ENCODE data around the gene ARMH1.
A peak's percentile ranks its signal among the peaks of the same experiment; 100 is the strongest.
"Not testable (repeated sequence)": the region's sequence is repeated elsewhere in the genome, so short reads cannot be mapped to it uniquely, and the experiment has no call there.

The ARMH1 gene

GRCh38 chr1:44659566-44659965 is 14.9 kb upstream of the ARMH1 start:
- no peaks in the 10 kb centered on the region for H3K9me3 ChIP-seq (ENCODE audit: control insufficient read depth, insufficient read depth, low read depth, low read length)
- H3K4me3 ChIP-seq (ENCODE audit: low read depth, low read length): no peak overlapping the region
- no peaks in the 10 kb centered on the region for H3K4me1 ChIP-seq (ENCODE audit: control insufficient read depth, insufficient read depth, low read length)
- no peaks in the 10 kb centered on the region for H3K27me3 ChIP-seq (ENCODE audit: control insufficient read depth, insufficient read depth, low read length)
- H3K9ac ChIP-seq (ENCODE audit: low read length): no peak overlapping the region
- H3K27ac ChIP-seq (ENCODE audit: low read depth, low read length): no peak overlapping the region
- H3K36me3 ChIP-seq (ENCODE audit: control insufficient read depth, insufficient read depth, low read length): no peaks in the 10 kb centered on the region; the same call in 1 of the 2 replicates

DNA sequence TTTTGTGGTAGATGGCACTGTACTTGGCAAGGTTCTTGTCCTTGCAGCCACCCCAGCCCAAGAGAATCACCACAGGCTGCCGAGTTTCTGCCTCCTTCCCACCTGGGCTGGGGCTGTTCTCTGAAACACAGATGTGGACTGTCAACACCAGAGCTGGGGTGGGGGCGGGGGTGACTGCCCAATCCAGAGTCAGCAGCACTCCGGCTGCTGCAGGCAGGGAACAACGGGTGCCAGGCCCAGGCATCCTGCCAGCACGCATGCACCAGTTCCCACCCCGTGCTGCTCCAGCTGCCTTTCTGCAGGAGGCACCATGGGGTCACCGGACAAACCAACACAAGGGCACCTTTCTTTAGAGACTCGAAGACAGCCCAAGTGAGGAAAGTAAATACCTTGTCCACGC is 14.3 kb upstream of the ARMH1 start:
- no peak overlapping the region for H3K27ac ChIP-seq (ENCODE audit: low read depth, low read length)
- no peak overlapping the region for H3K4me3 ChIP-seq (ENCODE audit: low read depth, low read length)
- H3K9me3 ChIP-seq (ENCODE audit: control insufficient read depth, insufficient read depth, low read depth, low read length): no peaks in the 10 kb centered on the region
- H3K9ac ChIP-seq (ENCODE audit: low read length): no peak overlapping the region
- H3K27me3 ChIP-seq (ENCODE audit: control insufficient read depth, insufficient read depth, low read length): no peaks in the 10 kb centered on the region
- H3K36me3 ChIP-seq (ENCODE audit: control insufficient read depth, insufficient read depth, low read length): no peaks in the 10 kb centered on the region
- H3K4me1 ChIP-seq (ENCODE audit: control insufficient read depth, insufficient read depth, low read length): no peaks in the 10 kb centered on the region

GRCh38 chr1:44661781-44662682 is 12.5 kb upstream of the ARMH1 start:
- no peak overlapping the region for H3K9ac ChIP-seq (ENCODE audit: low read length)

GRCh38 chr1:44662683-44663030 is 11.9 kb upstream of the ARMH1 start:
- H3K36me3 ChIP-seq (ENCODE audit: control insufficient read depth, insufficient read depth, low read length): no peaks in the 10 kb centered on the region
- no peaks in the 10 kb centered on the region for H3K4me1 ChIP-seq (ENCODE audit: control insufficient read depth, insufficient read depth, low read length)
- H3K27me3 ChIP-seq (ENCODE audit: control insufficient read depth, insufficient read depth, low read length): no peaks in the 10 kb centered on the region
- no peak overlapping the region for H3K9ac ChIP-seq (ENCODE audit: low read length)
- no peaks in the 10 kb centered on the region for H3K9me3 ChIP-seq (ENCODE audit: control insufficient read depth, insufficient read depth, low read depth, low read length)
- no peak overlapping the region for H3K4me3 ChIP-seq (ENCODE audit: low read depth, low read length)
- H3K27ac ChIP-seq (ENCODE audit: low read depth, low read length): no peak overlapping the region

More at GRCh38 chr1:44661781-44662682, 12.5 kb upstream of the ARMH1 start:
- Histone ChIP-seq H3K9me3 (ENCODE audit: control insufficient read depth, insufficient read depth, low read depth, low read length) (no peaks in the 10 kb centered on the region), H3K27me3 (ENCODE audit: control insufficient read depth, insufficient read depth, low read length) (no peaks in the 10 kb centered on the region), H3K4me3 (ENCODE audit: low read depth, low read length) (no peak overlapping the region), H3K36me3 (ENCODE audit: control insufficient read depth, insufficient read depth, low read length) (no peaks in the 10 kb centered on the region), H3K4me1 (ENCODE audit: control insufficient read depth, insufficient read depth, low read length) (no peaks in the 10 kb centered on the region), H3K27ac (ENCODE audit: low read depth, low read length) (no peak overlapping the region)

GRCh38 chr1:44663417-44663816 is 11.1 kb upstream of the ARMH1 start:
- no peaks in the 10 kb centered on the region for H3K36me3 ChIP-seq (ENCODE audit: control insufficient read depth, insufficient read depth, low read length)
- H3K9ac ChIP-seq (ENCODE audit: low read length): no peak overlapping the region
- H3K4me3 ChIP-seq (ENCODE audit: low read depth, low read length): no peak overlapping the region
- H3K27ac ChIP-seq (ENCODE audit: low read depth, low read length): no peak overlapping the region
- no peaks in the 10 kb centered on the region for H3K27me3 ChIP-seq (ENCODE audit: control insufficient read depth, insufficient read depth, low read length)
- H3K4me1 ChIP-seq (ENCODE audit: control insufficient read depth, insufficient read depth, low read length): no peaks in the 10 kb centered on the region
- no peaks in the 10 kb centered on the region for H3K9me3 ChIP-seq (ENCODE audit: control insufficient read depth, insufficient read depth, low read depth, low read length)

GRCh38 chr1:44664730-44665370 is 9.7 kb upstream of the ARMH1 start:
- no peaks in the 10 kb centered on the region for H3K4me1 ChIP-seq (ENCODE audit: control insufficient read depth, insufficient read depth, low read length)
- no peaks in the 10 kb centered on the region for H3K36me3 ChIP-seq (ENCODE audit: control insufficient read depth, insufficient read depth, low read length)
- no peaks in the 10 kb centered on the region for H3K9me3 ChIP-seq (ENCODE audit: control insufficient read depth, insufficient read depth, low read depth, low read length)
- H3K4me3 ChIP-seq (ENCODE audit: low read depth, low read length): no peak overlapping the region
- no peak overlapping the region for H3K9ac ChIP-seq (ENCODE audit: low read length)
- H3K27me3 ChIP-seq (ENCODE audit: control insufficient read depth, insufficient read depth, low read length): no peaks in the 10 kb centered on the region
- H3K27ac ChIP-seq (ENCODE audit: low read depth, low read length): no peak overlapping the region

GRCh38 chr1:44666719-44667118 is 7.8 kb upstream of the ARMH1 start:
- not testable (repeated sequence) for H3K9me3 ChIP-seq (ENCODE audit: control insufficient read depth, insufficient read depth, low read depth, low read length); H3K27ac ChIP-seq (ENCODE audit: low read depth, low read length); H3K36me3 ChIP-seq (ENCODE audit: control insufficient read depth, insufficient read depth, low read length); H3K27me3 ChIP-seq (ENCODE audit: control insufficient read depth, insufficient read depth, low read length); H3K9ac ChIP-seq (ENCODE audit: low read length); H3K4me1 ChIP-seq (ENCODE audit: control insufficient read depth, insufficient read depth, low read length); H3K4me3 ChIP-seq (ENCODE audit: low read depth, low read length)

DNA sequence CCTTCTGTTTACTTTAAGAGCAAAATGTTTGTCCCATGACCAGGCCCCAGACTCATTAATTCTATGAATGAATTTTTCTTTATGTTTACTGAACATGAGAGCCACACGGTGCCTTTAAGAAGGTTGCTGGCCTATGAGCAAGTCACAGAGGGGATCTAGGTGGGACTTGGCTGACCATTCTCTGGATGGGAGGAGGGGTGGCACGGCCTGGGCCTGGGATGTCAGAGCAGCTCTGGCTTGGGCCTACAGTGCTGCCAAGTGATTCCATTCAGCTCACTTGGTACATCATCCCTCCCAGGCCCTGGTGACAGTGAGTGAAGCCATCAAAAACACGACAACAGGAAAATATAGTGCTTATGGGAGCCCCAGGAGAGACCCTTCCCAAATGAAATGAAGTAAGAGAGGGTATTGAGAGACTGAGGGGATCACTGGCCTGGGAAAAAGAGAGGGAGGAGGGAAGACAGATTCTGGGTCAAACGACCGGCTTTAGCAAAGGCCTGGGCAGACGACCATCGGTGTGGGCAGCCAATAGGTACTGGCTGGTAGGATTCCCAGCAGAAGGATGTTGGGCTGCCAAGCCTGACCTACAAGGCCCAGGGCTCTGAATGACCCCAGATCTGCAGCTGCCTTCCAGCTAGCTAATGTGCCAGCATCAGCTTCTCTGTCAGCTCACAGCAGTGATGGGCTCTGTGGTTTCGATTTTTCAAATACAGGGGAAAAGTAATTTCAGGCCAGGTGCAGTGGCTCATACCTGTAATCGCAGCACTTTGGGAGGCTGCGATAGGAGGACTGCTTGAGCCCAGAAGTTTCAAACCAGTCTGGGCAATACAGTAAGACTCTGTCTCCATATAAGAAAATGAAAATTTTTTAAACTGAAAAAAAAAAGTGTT is 3.5 kb upstream of the ARMH1 start:
- H3K9ac ChIP-seq (ENCODE audit: low read length): no peak overlapping the region
- peaks cover 23% of the 10 kb centered on the region for H3K4me1 ChIP-seq (ENCODE audit: control insufficient read depth, insufficient read depth, low read length)
- H3K4me3 ChIP-seq (ENCODE audit: low read depth, low read length): no peak overlapping the region
- no peak overlapping the region for H3K27ac ChIP-seq (ENCODE audit: low read depth, low read length)
- no peaks in the 10 kb centered on the region for H3K36me3 ChIP-seq (ENCODE audit: control insufficient read depth, insufficient read depth, low read length)
- no peaks in the 10 kb centered on the region for H3K9me3 ChIP-seq (ENCODE audit: control insufficient read depth, insufficient read depth, low read depth, low read length)
- no peaks in the 10 kb centered on the region for H3K27me3 ChIP-seq (ENCODE audit: control insufficient read depth, insufficient read depth, low read length)

DNA sequence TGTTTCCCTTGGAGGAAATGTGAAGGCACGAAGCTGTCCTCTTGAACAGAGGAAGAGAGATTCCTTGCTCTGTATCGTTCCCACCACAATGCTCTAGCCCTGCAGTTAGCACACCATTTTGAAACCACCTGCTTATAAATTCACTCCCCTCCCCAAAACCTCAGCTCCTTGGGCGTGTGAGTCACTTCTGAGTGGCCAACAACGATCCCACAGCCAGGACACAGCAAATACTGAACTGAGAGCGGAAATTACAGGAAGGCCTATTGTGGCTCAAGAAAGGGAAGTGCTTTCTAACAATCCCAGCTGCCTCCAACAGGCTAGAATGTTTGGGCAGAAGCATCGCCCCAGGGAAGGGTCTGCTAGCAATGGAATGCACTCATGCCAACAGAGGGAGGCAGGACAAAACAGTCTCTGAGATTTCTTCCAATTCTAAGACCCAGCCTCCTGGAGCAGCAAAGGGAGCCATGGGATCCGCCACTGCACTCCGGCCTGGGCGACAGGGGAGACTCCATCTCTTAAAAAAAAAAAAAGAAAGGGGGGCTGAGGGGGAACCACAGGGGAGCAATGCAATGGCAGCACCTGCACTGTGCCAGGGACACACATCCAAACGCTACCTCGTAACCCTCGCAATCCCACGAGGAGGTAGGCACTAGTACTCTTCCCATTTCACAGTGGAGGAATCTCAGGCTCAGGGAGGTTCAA is 2.1 kb upstream of the ARMH1 start:
- peak overlapping the region; percentile 7; the same call in 1 of the 2 replicates for H3K27ac ChIP-seq (ENCODE audit: low read depth, low read length)
- H3K9me3 ChIP-seq (ENCODE audit: control insufficient read depth, insufficient read depth, low read depth, low read length): no peaks in the 10 kb centered on the region
- no peak overlapping the region; the same call in 1 of the 2 replicates for H3K4me3 ChIP-seq (ENCODE audit: low read depth, low read length)
- H3K4me1 ChIP-seq (ENCODE audit: control insufficient read depth, insufficient read depth, low read length): peaks cover 33% of the 10 kb centered on the region
- H3K27me3 ChIP-seq (ENCODE audit: control insufficient read depth, insufficient read depth, low read length): no peaks in the 10 kb centered on the region
- H3K9ac ChIP-seq (ENCODE audit: low read length): peak overlapping the region; percentile 34
- no peaks in the 10 kb centered on the region for H3K36me3 ChIP-seq (ENCODE audit: control insufficient read depth, insufficient read depth, low read length)

- H3K9ac ChIP-seq (ENCODE audit: low read length): peak overlapping the region; percentile 62
- H3K4me1 ChIP-seq (ENCODE audit: control insufficient read depth, insufficient read depth, low read length): peaks cover 35% of the 10 kb centered on the region
- H3K27ac ChIP-seq (ENCODE audit: low read depth, low read length): no peak overlapping the region
Measured at GRCh38 chr1:44672961-44673674, 1.4 kb upstream of the ARMH1 start.

More at GRCh38 chr1:44672961-44673674, 1.4 kb upstream of the ARMH1 start:
- Histone ChIP-seq H3K27me3 (ENCODE audit: control insufficient read depth, insufficient read depth, low read length) (no peaks in the 10 kb centered on the region), H3K36me3 (ENCODE audit: control insufficient read depth, insufficient read depth, low read length) (no peaks in the 10 kb centered on the region), H3K9me3 (ENCODE audit: control insufficient read depth, insufficient read depth, low read depth, low read length) (no peaks in the 10 kb centered on the region), H3K4me3 (ENCODE audit: low read depth, low read length) (peak overlapping the region; percentile 85)

All from HUES6 (cell line).